ENCODE data around the gene ANO5.

DNA sequence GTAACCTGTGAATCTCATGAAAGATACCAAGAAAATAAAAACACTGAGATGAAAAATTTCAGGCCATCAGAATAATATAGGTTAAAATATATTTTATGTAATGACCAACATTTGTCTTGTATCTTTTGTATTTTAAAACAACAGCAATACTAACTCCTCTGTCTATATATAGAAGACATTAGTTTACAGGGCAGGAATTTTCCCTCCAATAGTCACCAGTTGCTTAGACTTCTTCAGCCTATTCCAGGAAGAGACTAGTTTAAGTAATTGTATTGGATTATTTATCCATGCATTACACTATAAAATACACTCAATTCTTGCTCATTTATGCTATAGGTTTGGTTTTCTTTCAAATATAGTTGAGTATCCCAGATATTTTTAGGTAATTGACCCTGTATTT lies 24.1 kb downstream of the ANO5 start:
- TF ChIP-seq CTCF (IDR thresholded peaks at IDR 0.05), result no peak
- TF ChIP-seq POLR2A (IDR thresholded peaks at IDR 0.05), result no peak

Data from body of pancreas (tissue), 4 donors.